NT2/D1 (cell line): Measurements from ENCODE around the gene COL23A1.
"Not testable (repeated sequence)": the region's sequence is repeated elsewhere in the genome, so short reads cannot be mapped to it uniquely, and the experiment has no call there.

Source experiments
- SUZ12 ChIP-seq: IDR thresholded peaks from 2 replicates; pipeline ENCODE4 v1.6.1; 2011; ENCODE audit not compliant: insufficient read length, insufficient read depth; ENCODE audit errors: extremely low read depth
- YY1 ChIP-seq: IDR thresholded peaks from 2 replicates; pipeline ENCODE4 v1.6.1; 2011; ENCODE audit not compliant: insufficient read length, insufficient read depth
- ZNF274 ChIP-seq: IDR thresholded peaks from 2 replicates; pipeline ENCODE4 v1.6.1; 2011; ENCODE audit warnings: mild to moderate bottlenecking, low read depth, low read length

GRCh38 chr5:178369469-178369868 is 220.7 kb downstream of the COL23A1 start:
- not testable (repeated sequence) for TF ChIP-seq ZNF274, YY1, SUZ12
